COLO668 (cell line): ENCODE measurements around the gene EFCAB14.
A peak's percentile ranks its signal among the peaks of the same experiment; 100 is the strongest.
"Not testable (repeated sequence)": the region's sequence is repeated elsewhere in the genome, so short reads cannot be mapped to it uniquely, and the experiment has no call there.

Experiments used
- DNase-seq: peaks from one replicate; lab custom pipeline; 2025; ENCODE audit not compliant: unreplicated experiment; lab: John Stamatoyannopoulos, UW

EFCAB14 gene

DNA sequence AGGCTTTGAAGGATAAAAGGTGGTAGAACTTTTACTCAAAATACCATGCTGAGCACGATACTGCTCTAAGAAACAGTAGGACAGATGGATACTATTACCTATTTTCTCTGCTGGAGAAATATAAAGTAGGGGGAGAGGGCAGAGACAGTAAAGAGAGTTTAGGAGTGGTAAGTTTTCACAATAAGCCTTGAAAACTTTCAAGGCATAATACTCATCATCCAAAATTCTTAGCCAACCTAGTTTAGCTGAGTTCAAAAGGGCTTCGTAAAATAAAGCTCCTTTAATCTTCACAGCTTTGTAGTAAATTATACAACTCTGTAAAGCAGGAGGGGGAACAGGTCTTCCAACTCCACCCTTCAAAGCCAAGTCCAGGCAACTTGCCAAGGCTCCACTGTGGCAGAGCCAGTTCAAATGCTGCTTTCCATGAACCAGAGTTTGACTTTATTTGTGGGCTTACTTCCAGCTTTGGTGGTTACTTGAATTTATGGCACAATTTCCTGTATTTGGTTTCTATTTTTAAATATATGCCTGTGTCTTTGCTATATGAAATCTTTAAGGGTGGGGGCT, 31.7 kb downstream of the EFCAB14 start:
- DNase-seq, result no peak

DNA sequence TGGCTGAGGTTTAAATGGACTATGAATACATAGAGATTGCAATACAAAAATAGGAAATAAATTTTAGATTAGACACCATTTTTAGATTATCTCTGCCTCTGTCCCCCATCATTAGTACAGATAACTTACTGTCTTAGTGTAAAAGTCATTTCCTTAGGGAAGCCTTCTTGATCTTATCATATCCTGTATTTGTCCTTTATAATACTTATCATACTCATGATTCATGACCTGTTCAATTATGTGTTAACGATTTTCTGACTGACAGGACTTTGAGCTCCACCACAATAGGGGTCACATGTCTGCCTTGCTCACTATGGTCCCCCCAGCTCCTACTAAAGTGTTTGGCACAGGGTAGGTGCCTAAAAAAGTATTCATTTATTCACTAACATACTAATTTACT, 32.7 kb downstream of the EFCAB14 start:
- no peak for DNase-seq

DNA sequence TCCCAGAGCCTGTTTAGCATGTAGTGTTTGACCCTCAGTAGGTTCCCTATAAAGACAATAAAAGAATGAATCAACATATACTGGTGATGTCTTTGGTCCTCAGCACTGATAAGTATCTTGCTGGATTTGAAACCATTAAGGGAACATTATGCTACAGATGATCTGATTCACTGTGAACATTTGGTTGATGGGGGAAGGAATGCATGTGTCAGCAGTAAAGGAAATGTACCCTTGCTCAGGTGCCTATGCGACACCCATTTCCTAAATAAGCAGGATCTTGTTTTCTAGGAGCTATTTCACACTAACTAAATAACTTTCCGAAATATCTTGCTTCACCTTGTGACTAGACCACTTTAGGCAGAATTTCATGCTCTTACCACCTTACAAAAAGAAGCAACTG, 34.2 kb downstream of the EFCAB14 start:
- DNase-seq, result no peak

DNA sequence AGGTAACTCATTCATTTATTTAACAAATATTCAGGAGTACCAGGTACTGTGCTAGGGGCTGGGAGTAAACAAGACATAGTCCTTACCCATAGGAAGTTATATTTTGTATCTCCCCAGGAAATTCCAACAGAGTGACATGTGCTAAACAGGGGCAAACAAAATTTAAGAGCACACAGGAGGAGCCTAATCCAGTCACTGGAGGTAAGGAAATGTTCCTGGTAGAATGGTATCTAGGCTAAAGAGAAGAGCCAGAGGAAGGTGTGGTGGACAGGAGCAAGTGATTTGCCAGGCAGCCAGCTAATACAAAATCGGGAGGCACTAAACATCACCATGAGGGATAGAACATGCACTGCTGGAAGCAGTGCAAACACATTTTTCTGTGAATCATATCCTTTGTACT, 36.9 kb downstream of the EFCAB14 start:
- no peak for DNase-seq

DNA sequence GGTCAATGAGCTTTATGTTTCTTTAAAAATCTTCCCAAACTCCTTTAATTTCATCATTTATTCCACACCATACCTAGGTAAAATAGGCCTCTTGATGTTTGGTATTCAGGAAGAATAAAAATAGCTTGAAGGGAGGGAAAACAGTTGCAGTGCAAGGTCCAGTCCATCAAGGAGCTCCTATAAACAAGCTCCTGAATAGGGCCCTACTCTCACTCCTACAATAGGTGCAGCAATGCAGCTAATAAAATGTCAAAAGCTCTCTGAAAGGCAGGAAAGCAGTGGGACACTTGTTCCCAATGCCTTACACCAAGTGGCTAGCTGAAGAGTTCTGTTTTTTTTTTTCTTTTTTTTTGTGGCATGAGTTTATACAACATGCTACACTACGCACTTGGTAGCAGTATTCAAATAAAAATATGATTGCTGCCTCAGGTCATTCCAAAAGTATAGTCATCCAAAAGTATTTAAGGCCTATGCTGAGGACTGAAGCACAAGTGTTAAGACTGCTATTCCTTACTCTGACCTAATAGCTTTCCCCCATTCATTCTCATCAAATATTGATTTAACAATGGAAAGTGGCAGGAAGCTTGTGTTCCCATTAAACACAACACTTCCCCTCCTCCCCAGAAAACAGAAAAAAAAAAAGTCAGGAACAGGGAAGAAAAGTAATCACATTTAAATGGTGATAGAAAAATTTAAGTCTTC, 37.4 kb downstream of the EFCAB14 start:
- DNase-seq, result no peak

DNA sequence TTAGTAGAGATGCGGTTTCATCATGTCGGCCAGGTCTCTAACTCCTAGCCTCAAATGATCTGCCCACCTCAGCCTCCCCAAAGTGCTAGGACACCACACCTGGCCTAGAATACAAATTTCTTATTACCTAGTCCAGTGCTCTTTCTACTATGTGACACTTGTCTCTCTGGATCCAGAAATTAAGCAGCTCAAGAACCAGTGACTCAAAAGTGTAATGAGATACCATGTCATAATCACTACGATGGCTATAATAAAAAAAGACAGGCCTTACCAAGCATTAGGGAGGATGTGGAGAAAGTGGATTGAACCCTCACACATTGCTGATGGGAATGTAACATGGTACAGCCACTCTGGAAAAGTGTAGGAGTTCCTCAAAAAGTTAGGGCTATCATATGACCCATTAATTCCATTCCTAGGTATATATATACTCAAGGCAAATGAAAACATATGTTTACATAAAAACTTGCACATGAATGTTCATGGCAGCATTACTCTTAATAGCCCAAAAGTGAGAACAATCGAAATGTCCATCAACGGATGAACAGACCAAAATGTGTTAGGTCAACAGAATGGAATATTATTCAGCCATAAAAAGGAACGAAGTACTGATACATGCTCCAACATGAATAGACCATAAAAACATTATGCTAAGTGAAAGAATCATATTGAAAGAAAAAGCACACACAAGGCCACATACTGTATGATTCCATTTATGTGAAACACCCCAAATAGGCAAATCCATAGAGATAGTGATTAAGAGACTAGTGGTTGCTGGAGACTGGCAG, 38.9 kb downstream of the EFCAB14 start:
- no peak for DNase-seq

DNA sequence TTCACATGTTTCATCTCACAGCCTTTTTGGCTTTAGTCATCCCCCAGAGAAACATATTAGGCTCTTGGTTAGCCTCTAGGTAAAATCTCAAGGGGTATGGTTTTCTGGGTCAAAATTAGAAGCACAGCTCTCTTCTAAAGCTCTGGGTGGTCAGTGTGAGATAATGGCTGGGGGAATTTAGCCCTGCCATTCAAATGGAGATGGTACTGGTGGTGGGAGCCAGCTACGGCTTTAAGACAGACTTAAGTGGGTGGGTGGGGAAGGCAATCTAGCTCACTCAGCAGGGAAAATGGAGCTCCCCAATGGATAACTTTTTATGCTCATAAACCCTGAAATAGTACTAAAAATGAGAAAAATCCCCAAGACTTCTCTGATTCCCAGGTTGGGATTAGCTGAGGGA, 41.6 kb downstream of the EFCAB14 start:
- DNase-seq, result no peak

DNA sequence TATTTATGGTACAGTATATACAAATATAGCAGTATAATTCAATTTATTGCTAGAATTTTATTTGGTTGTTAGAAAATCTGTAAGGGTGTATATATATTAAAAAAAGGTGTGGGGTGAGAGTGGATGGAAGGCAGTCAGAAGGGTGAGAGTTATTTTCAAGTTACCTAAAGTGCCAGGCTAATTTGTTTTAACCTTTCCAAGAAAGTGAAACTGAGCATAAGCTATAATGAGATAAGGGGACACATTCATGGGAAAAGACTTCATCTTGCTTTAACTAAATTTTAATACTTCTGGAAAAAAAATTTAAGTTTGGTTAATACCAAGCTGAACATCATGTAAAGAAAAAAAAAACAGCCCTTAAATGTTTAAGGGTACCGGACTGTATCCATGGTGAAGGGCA, 42.4 kb downstream of the EFCAB14 start:
- DNase-seq, result no peak

DNA sequence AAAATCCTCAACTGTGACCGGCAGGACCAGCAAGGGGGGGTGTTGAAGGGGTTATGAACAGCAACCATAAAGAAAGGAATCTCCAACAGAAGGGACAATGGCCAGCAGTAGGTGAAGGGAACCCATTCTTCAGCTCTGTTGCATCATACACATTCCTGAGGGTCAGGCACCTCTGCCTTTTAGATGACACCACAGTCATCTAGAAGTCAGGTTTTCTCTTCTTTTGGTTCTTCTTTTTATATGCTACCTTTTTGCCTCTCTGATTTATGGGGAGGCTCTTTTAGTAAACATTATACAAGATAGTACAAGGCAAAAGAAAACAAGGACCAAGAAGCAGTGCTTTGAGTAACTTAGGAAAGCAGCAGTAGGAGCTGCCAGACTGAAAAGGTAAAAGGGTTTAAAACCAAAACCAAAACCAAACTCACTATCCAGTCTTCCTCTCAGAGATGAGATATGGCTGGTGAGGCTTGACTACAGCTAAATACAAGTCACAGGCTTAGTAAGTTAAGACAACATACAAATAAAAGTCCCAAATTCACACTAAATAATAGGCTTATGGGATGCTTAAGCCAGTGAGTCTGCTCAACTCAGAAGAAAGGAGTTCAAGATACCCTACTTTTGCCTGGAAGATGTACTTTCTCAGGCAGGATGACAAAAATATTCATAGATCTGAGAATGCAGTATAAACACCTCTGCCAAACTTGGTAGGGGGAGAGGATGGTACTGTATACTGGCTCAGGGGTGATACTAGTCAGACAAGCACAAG, 43.2 kb downstream of the EFCAB14 start:
- no peak for DNase-seq

DNA sequence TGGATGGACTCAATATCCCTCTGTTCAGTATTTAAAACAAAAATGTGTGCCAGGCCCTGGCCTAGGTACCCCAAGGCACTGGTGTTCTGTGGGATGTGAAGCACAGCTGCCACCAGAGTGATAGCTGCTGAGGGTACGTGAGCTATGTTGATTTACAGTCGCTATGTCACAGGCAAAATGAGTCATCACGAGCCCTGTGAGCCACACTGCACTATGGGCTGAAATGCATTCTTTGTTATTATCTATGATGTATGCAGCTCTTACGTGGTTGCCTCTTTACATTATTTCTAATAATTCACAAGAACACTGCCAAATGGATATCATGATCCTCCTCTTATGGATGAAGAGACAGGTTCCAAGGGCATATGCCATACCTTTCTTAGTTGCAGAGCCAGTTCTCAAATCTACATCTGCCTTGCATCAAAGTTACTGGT, 45.1 kb downstream of the EFCAB14 start:
- peak; percentile 32 for DNase-seq

DNA sequence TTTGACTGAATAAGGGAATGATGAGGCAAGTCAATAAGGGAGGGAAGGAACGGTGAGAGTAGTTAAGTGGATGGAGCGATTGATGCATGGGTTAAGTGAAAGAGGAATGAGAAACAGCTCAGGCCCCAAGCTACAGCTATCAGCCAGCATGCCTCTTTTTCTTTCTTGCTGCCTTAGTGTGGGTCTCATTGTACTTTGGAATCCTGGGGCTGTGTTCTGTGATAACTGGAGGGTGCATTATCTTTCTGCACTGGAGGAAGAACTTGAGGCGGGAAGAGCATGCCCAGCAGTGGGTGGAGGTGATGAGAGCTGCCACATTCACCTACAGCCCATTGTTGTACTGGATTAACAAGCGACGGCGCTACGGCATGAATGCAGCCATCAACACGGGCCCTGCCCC, 46.2 kb downstream of the EFCAB14 start:
- no peak for DNase-seq

DNA sequence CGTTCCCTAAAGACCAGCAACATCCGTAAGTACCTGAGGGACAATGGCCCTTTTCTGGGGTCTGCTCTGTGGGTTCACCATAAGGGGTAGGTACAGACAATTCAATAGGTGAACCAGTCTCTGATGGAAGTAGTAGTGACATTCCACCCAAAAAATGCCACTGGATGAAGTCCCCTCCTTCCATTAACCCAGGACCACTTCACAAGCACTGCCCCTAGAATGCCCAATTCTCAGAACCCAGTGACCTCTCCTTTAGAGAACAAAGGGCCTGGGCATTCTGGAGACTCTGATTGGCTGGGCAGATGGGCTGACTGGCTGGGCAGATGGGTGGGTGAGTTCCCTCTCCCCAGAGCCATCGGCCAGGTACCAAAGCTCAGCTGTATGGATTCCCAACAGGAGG, 47.4 kb downstream of the EFCAB14 start, which contains the start of gene TEX38:
TSS of gene TEX38 (plus strand) at position 301 of the 400 bp plus-strand sequence. CDS start at position 382, 81 bp downstream.
- DNase-seq, result no peak

DNA sequence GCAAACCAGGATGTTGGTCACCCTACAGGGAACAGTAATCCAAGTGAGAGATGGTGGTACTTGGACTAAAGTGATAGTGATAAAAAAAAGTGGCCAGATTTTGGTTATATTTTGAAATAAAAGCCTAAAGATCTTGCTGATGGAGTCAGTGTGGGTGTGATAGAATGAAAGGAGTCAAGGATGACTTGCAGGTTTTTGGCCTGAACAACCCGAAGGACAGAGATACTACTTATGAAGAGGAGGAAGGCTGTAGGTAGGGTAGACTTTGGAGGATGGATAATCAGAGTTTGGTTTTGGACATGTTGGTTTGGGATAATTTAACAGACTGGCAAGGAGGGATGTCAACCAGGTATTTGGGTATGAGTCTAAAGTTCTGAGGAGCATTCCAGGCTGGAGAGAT, 48.8 kb downstream of the EFCAB14 start:
- DNase-seq, result no peak

DNA sequence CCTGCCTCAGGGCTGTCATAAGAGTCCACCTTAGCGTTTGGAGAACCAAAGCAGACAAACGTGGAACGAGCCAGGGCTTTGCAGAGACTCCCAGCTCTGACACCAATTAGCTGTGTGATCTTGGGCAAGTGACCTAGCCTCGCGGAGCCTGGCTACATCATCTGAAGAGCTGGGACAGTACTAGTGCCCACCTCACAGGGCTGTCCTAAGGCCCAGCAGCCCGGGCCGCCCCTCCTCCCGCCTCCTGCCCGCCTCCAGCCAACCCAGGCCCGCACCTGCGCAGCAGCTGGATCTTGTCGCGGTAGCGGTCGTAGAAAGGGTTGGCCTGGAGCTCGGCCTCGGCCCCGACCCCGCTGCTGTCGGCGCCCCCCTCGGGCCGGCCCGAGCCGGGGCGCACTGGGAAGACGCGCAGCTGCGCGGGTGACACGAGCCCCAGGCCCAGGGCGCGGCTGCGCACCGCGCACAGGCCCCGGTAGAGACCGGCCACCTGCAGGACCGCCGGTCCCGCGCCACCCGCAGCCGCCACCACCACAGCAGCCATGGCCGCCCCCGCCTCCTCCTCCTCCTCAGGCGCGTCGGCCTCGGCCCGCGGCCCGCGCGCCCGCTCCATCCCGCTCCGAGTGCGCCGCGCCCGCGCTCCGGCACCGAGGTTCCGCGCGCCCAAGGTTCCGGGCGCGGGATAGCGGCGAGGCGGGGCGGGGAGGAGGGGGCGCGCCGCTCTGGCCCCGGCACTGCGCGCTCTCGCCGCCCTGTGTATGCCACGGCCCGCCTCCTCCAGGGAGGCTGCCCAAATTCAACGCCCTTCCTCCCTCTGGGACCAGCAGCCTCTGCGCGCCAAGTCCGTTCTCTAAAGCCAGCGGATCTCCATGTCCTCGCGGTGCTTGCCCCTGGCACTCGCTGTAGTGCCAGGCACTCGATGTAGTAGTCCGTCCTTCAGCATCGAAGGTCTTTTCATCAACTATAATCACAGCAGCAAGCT, 50.8 kb downstream of the EFCAB14 start, which contains the start of gene ATPAF1:
TSS of gene ATPAF1 (minus strand) at position 583 of the 979 bp plus-strand sequence. CDS start at position 541, 42 bp downstream.
- DNase-seq, result peak; percentile 92

DNA sequence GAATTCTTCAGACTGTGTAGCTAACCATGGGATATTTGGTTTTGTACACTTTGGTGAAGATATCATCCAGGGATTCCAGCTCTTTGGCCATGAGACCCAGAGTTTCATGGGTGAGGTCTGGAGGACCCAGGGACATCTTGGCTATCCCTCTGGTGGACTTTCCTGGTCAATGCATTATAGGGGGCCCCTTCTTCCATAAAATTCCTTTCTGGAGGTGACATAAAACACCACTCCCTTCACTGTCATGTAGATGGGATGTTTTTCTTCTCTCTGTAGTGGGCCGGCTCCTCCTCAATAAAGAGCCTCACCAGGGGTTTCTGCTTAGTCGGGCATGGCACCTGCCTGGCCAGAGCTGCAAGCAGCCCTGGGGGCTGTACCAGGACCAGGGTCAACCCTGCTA, 52.9 kb downstream of the EFCAB14 start:
- no peak for DNase-seq

DNA sequence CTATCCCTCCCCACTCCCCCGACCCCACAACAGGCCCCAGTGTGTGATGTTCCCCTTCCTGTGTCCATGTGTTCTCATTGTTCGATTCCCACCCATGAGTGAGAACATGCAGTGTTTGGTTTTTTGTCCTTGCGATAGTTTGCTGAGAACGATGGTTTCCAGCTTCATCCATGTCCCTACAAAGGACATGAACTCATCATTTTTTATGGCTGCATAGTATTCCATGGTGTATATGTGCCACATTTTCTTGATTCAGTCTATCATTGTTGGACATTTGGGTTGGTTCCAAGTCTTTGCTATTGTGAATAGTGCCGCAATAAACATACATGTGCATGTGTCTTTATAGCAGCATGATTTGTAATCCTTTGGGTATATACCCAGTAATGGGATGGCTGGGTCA, 56.0 kb downstream of the EFCAB14 start:
- DNase-seq, result not testable (repeated sequence)

DNA sequence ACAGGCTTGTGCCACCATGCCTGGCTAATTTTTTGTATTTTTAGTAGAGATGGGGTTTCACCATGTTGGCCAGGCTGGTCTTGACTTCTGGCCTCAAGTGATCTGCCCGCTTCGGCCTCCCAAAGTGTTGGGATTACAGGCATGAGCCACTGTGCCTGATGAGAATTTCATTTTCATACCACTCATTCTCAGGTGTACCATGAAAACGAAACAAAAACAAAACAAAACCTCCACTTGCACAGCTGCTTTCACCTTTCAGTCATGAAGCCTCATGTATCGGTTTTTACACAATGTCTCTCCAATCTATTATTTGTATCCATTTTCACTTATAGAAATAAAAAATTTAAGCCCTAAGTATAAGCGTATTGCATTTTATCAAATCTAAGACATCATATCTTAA, 58.8 kb downstream of the EFCAB14 start:
- not testable (repeated sequence) for DNase-seq

DNA sequence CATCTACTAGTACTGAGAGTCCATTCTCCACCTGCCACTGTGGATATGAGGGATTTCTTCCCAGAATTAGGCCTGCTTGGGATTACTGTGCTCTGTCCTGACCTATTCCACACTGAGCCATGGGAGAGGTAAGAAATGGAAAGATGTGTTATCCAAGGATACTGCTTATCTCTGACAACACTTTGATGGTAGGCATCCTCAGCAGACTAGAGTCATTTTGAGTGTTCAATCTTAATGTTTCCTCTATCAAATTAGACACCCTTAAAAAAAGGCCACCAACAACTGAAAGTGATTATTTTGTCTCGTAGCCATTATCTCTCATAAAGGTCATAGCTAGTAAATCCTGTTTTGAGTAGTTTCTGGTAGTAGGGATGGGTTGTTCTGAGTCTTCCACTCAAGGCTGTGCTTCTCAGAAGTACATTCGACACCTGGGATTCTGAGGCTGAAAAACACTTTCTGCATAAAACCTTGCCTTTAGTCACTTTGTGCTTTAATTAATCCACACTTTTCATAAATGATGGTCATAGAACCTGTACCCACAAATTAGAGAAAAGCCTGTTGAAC, 59.5 kb downstream of the EFCAB14 start:
- DNase-seq, result no peak

DNA sequence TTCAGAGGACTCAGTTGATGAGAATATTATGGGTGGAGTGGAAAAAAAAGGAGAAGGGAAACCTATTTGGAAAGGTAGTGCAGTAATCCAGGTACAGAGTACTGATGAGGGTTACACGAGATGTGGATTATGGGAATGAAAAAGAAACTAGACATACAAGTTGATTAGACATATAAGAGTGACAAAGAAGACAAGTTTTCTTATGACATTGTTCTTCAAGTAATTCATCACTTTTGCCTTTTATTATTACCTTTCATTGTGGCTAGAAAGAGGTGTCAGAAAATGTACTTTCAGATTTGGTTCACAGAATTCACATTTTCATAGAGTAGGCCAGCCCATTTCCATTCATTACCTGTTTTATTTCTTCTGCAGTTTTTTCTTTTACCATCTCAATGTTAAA, 61.1 kb downstream of the EFCAB14 start:
- no peak for DNase-seq

DNA sequence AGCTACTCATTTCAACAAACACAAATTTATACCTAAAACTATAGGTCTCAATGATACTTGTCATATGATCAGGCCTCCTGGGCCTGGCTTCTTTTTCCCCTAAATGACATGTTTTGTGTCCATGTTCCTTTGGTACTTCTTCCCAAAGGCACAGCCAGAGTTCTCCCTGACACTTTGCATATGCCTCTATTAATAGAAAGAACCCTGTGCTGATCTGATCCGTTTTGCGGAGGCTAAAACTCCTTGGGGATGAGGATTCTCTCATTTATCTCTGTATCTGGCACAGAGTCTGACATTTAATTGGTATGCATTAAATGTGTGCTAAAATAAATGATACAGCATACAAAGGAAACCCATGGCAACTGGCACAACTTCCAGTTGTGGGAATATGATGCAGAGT, 62.3 kb downstream of the EFCAB14 start:
- no peak for DNase-seq
